Sigmoid colon (tissue), 4 donors: ENCODE results near the gene SLC9A9.

Experiments
- POLR2A ChIP-seq, 2 donors: fragments of 450-650 bp; IDR thresholded peaks; one replicate each; pipeline ENCODE4 v1.6.1; 2016; ENCODE audit warnings: antibody characterized with exemption in 2 of 2, mild to moderate bottlenecking in 2 of 2, moderate library complexity in 2 of 2
- POLR2AphosphoS5 ChIP-seq, 4 donors: sonication (generic); formaldehyde crosslinking; IDR thresholded peaks; one replicate each; pipeline ENCODE4 v1.6.1; 2017; ENCODE audit warnings: antibody characterized with exemption in 4 of 4
- TF ChIP-seq, protein P1 (sequence below), 4 experiments: fragments of 450-650 bp in 3 of 4; fragments of 200-600 bp in 1 of 4; IDR thresholded peaks; one replicate each; pipeline ENCODE4 v1.5.1; 2016 to 2019; ENCODE audit warnings: antibody characterized with exemption in 4 of 4, mild to moderate bottlenecking in 3 of 4, moderate library complexity in 2 of 4

DNA sequence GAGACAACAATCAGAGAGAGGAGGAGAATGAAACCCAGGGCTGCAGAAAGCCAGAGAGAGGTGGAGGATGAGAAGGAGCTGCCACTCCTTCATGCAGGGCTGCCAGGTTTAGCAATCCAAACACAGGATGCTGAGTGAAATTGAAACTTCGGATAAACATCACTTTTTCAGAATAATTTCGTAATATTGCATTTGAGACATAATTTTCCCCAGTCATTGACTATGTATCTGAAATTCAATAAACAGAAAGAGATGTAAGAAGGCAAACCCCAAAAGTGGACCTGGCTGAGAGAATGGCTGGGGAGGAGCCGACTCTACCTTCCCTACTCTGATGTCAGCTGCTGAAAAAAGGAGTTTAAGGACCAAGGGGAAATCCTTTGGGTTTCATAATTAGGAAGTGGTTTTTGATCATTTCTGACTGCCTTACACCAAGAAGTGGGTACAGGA, 33.8 kb downstream of the SLC9A9 start:
- TF ChIP-seq, protein P1, sequence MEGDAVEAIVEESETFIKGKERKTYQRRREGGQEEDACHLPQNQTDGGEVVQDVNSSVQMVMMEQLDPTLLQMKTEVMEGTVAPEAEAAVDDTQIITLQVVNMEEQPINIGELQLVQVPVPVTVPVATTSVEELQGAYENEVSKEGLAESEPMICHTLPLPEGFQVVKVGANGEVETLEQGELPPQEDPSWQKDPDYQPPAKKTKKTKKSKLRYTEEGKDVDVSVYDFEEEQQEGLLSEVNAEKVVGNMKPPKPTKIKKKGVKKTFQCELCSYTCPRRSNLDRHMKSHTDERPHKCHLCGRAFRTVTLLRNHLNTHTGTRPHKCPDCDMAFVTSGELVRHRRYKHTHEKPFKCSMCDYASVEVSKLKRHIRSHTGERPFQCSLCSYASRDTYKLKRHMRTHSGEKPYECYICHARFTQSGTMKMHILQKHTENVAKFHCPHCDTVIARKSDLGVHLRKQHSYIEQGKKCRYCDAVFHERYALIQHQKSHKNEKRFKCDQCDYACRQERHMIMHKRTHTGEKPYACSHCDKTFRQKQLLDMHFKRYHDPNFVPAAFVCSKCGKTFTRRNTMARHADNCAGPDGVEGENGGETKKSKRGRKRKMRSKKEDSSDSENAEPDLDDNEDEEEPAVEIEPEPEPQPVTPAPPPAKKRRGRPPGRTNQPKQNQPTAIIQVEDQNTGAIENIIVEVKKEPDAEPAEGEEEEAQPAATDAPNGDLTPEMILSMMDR (IDR thresholded peaks at IDR 0.05): no peak
- TF ChIP-seq POLR2A (IDR thresholded peaks at IDR 0.05): no peak
- TF ChIP-seq POLR2AphosphoS5 (IDR thresholded peaks at IDR 0.05): no peak
